HEK293T (cell line): ENCODE data around the gene ATAD1.
"Not testable (repeated sequence)": the region's sequence is repeated elsewhere in the genome, so short reads cannot be mapped to it uniquely, and the experiment has no call there.

Experiments used
- CTCF ChIA-PET: fragments of 350-600 bp; formaldehyde crosslinking; extraction: SDS; loops from one replicate; lab custom pipeline; 2021; ENCODE audit warnings: antibody characterized with exemption, inconsistent platforms; lab: Yijun Ruan, JAX
- POLR2A ChIA-PET: fragments of 350-600 bp; formaldehyde crosslinking; extraction: SDS; loops from one replicate; lab custom pipeline; 2020; ENCODE audit warnings: antibody characterized with exemption, inconsistent platforms; lab: Yijun Ruan, JAX
- DNase-seq: peaks from one replicate; pipeline ENCODE4 v3.0.0; 2012; ENCODE audit warnings: mixed read lengths; ENCODE audit errors: extremely low spot score
- ARNT ChIP-seq: fragments of 450-650 bp; IDR thresholded peaks from 2 replicates; pipeline ENCODE4 v1.6.1; 2017; ENCODE audit warnings: mild to moderate bottlenecking
- BHLHE40 ChIP-seq: fragments of 450-650 bp; IDR thresholded peaks from 2 replicates; pipeline ENCODE4 v1.6.1; 2016; ENCODE audit warnings: mild to moderate bottlenecking, moderate library complexity, borderline replicate concordance
- CTBP1 ChIP-seq: fragments of 450-650 bp; IDR thresholded peaks from 2 replicates; pipeline ENCODE4 v1.6.1; 2016; ENCODE audit warnings: borderline replicate concordance
- ELF4 ChIP-seq: fragments of 450-650 bp; IDR thresholded peaks from 2 replicates; pipeline ENCODE4 v1.6.1; 2017; ENCODE audit warnings: antibody characterized with exemption
- FOXA1 ChIP-seq: fragments of 450-650 bp; IDR thresholded peaks from 2 replicates; pipeline ENCODE4 v1.6.1; 2016; ENCODE audit warnings: mild to moderate bottlenecking
- FOXK2 ChIP-seq: fragments of 450-650 bp; IDR thresholded peaks from 2 replicates; pipeline ENCODE4 v1.6.1; 2016; ENCODE audit warnings: mild to moderate bottlenecking
- FOXM1 ChIP-seq: fragments of 450-650 bp; IDR thresholded peaks from 2 replicates; pipeline ENCODE4 v1.6.1; 2017; ENCODE audit warnings: mild to moderate bottlenecking, borderline replicate concordance
- HDGF ChIP-seq: fragments of 450-650 bp; IDR thresholded peaks from 2 replicates; pipeline ENCODE4 v1.6.1; 2017; ENCODE audit warnings: antibody characterized with exemption, borderline replicate concordance
- L3MBTL2 ChIP-seq: fragments of 450-650 bp; conservative IDR thresholded peaks from 2 replicates; pipeline ENCODE4 v1.6.1; 2016; ENCODE audit warnings: mild to moderate bottlenecking
- LEF1 ChIP-seq: fragments of 450-650 bp; IDR thresholded peaks from 2 replicates; pipeline ENCODE4 v1.6.1; 2017; ENCODE audit warnings: mild to moderate bottlenecking, borderline replicate concordance
- NFRKB ChIP-seq: fragments of 450-650 bp; IDR thresholded peaks from 2 replicates; pipeline ENCODE4 v1.6.1; 2016; ENCODE audit warnings: mild to moderate bottlenecking, moderate library complexity
- SP1 ChIP-seq: fragments of 450-650 bp; IDR thresholded peaks from 2 replicates; pipeline ENCODE4 v1.6.1; 2017
- SUZ12 ChIP-seq: fragments of 450-650 bp; IDR thresholded peaks from 2 replicates; pipeline ENCODE4 v1.6.1; 2016; ENCODE audit warnings: mild to moderate bottlenecking
- TARDBP ChIP-seq: fragments of 450-650 bp; IDR thresholded peaks from 2 replicates; pipeline ENCODE4 v1.6.1; 2016
- ZNF384 ChIP-seq: fragments of 450-650 bp; IDR thresholded peaks from 2 replicates; pipeline ENCODE4 v1.6.1; 2016
- TF ChIP-seq, protein P1 (sequence below): fragments of 450-650 bp; IDR thresholded peaks from 2 replicates; pipeline ENCODE4 v1.6.1; 2016

ATAD1 gene, protein sequence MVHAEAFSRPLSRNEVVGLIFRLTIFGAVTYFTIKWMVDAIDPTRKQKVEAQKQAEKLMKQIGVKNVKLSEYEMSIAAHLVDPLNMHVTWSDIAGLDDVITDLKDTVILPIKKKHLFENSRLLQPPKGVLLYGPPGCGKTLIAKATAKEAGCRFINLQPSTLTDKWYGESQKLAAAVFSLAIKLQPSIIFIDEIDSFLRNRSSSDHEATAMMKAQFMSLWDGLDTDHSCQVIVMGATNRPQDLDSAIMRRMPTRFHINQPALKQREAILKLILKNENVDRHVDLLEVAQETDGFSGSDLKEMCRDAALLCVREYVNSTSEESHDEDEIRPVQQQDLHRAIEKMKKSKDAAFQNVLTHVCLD

DNA sequence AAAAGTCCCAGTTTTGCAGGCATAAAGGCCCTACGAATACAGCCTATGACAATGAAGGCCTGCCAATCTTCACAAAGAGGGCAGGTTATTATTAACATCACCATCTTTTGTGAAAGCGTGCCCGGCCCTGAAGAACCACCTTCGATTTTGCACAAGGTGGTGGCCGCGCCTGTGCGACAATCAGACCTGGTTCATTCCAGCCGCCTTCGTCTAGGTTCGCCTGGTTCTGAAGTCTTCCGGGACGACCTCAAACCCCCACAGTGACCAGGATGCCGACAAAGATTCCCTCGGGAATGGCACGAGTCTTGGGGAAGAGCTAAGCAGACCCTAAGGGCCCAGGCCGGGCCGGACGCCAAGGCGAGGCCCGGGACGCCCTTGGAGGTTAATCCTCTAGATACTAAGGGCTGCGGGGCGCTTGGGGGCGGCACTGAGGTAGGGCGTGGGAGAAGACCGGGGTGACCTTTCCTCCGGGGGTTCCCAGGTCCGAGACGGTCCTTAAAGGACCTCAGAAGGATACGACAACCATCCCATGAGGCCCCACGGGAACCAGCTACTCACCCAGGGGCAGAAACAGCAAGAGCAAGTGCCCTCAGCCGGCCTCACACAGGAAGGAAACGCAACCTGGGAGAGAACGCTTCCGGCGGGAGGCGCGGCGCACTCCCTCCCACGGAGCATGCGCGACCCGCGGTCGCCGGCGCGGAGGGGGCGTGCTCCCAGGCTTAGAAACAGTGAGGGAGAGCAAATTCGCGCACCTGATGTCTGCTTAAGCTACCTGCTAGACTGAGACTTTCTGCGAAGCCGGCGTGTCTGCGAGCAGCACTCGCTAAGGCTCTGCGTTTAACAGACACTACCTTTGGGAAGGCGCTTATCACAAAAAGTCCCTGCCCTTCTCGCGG lies at the start of gene ATAD1:
Gene ATAD1 (minus strand): TSS at position 618 of the 896 bp plus-strand sequence. CDS start 3,627 bp downstream, outside the sequence.
- TF ChIP-seq L3MBTL2 (peak; percentile 72), SP1 (no peak), CTBP1 (no peak)
- TF ChIP-seq, protein P1, sequence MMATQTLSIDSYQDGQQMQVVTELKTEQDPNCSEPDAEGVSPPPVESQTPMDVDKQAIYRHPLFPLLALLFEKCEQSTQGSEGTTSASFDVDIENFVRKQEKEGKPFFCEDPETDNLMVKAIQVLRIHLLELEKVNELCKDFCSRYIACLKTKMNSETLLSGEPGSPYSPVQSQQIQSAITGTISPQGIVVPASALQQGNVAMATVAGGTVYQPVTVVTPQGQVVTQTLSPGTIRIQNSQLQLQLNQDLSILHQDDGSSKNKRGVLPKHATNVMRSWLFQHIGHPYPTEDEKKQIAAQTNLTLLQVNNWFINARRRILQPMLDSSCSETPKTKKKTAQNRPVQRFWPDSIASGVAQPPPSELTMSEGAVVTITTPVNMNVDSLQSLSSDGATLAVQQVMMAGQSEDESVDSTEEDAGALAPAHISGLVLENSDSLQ = peak; percentile 56; the same call in 1 of the 2 replicates
- POLR2A ChIA-PET = interaction anchor here (0.5 to 2.4 kb wide), 21 partner anchors 11 to 569 kb away, joined by 3 to 25 read pairs (median 4); partner anchors contain the start of genes KLLN and PTEN
- CTCF ChIA-PET = interaction anchor here (0.6 to 1.0 kb wide), 2 partner anchors 114 to 572 kb away, joined by 3 read pairs; no protein-coding TSS in a partner anchor
- DNase-seq = peak; percentile 91

DNA sequence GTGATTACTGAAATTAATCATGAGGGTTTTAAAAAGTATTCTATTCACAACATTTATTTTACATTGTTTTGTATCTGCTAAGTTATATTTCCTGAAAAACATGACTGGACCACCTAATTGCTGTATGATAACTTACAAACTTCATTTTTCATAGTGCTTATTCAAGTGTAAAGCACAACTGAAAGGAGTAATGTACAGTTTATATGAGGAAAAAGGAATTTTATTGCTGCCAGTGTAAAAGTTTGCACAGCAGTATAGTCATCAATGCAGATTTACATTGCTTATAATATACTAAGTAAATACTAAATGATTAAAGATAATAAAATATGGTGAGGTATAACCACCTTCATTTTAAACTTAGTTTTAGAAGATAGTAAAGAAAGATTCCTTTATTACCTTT lies 49.4 kb upstream of the ATAD1 start:
- no peak for DNase-seq
- POLR2A ChIA-PET = no interaction called here
- no peak for TF ChIP-seq FOXM1
- no peak for TF ChIP-seq HDGF
- no peak for TF ChIP-seq SP1
- TF ChIP-seq TARDBP = no peak
- TF ChIP-seq ARNT = no peak
- TF ChIP-seq SUZ12 = no peak
- no peak for TF ChIP-seq BHLHE40
- TF ChIP-seq FOXA1 = no peak
- TF ChIP-seq LEF1 = no peak
- no peak for TF ChIP-seq L3MBTL2
- TF ChIP-seq ZNF384 = no peak
- TF ChIP-seq ELF4 = no peak
- TF ChIP-seq FOXK2 = no peak
- no peak for TF ChIP-seq CTBP1
- TF ChIP-seq, protein P1 = no peak
- no peak for TF ChIP-seq NFRKB
- CTCF ChIA-PET = no interaction called here

DNA sequence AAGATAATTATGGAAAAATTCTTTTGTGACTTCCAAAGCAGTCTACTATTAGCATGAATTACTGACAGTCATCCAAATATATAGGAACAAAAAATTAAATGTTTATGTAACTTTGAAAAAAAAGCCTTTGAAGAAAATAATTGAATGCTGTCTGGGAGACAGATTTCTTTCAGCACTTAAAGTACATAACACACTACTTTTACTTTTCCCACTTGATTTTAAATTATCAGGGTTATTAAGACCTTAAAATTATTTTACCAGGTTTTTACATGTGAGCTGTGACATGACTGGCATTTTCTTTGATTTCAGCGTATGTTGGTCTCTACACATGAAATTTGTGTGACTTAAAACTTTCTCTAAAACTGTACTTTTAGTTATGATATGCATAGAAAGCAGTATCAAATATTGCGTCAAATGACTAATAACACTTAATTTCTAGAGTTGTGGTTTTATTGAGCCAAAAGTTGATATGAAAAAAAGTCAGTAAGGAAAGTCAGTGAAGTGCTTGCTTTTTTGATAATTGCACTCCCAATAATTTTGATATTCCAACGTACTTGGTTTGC lies 48.5 kb upstream of the ATAD1 start:
- POLR2A ChIA-PET = no interaction called here
- CTCF ChIA-PET = no interaction called here

DNA sequence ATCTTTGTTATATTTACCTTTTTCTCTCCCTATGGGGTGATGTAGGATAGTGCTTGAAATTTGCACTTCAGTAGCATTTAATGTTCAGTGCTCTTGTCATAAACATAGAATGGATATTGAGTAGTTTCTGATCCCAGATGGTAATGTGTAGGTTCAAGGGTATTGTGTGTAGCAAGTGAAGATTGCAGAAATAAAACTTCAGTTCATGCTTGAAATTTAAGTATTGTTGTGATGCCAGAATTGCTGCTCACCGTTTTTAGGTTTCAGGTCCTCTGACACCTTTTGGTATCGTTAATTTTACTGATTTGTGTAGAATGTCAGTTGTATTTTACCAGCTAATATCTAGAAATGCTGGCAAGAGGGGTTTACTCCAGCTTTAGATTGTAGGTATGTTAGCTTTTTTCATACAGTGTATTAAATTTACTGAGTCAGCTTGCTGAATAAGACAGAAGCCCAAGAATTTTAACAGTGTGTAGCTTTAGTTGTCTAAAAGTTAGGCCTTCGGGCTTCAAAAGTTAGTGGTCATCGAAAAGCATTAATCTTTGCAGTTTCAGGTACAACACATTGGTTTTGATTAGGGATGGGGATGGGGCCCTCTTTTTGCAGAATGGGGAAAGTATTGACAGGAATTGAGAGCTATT lies 47.3 kb upstream of the ATAD1 start:
- TF ChIP-seq SP1 (no peak), SUZ12 (no peak), BHLHE40 (no peak), ZNF384 (no peak), FOXM1 (no peak), FOXA1 (no peak), TARDBP (no peak), L3MBTL2 (no peak)
- CTCF ChIA-PET = no interaction called here
- POLR2A ChIA-PET = interaction anchor here (1.5 to 1.8 kb wide), 3 partner anchors 10 to 263 kb away, joined by 3 to 4 read pairs (median 3); no protein-coding TSS in a partner anchor
- no peak for DNase-seq

More for the DNA sequence above, 48.5 kb upstream of the ATAD1 start:
- no peak for DNase-seq
- TF ChIP-seq L3MBTL2 = no peak

DNA sequence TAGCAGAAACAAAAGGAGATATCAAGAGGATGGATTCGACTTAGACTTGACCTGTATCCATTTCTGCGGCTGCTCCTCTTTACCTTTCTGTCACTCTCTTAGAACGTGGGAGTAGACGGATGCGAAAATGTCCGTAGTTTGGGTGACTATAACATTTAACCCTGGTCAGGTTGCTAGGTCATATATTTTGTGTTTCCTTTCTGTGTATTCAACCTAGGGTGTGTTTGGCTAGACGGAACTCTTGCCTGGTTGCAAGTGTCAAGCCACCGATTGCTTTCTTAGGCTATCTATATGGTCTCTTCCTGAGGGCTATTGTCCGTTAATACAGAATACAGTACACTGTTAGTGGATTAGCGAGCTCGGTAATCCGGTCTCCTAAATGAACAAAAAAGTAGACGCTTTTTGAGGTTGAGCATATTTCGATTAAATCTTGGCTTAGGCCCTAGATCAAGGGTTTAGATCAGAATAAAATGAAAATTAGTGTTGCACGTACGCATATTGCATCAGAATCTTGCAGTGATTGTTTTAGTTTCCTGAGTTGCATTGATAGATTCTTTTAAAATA lies 46.6 kb upstream of the ATAD1 start:
- no peak for DNase-seq
- no peak for TF ChIP-seq FOXA1
- TF ChIP-seq SUZ12 = no peak
- TF ChIP-seq TARDBP = no peak
- TF ChIP-seq ARNT = no peak
- no peak for TF ChIP-seq LEF1
- TF ChIP-seq SP1 = no peak
- TF ChIP-seq FOXM1 = no peak
- TF ChIP-seq, protein P1 = no peak
- TF ChIP-seq BHLHE40 = no peak
- ChIA-PET POLR2A (interaction anchor here (1.3 to 1.8 kb wide), 4 partner anchors 9 to 264 kb away, joined by 3 to 4 read pairs (median 4); no protein-coding TSS in a partner anchor), CTCF (no interaction called here)

DNA sequence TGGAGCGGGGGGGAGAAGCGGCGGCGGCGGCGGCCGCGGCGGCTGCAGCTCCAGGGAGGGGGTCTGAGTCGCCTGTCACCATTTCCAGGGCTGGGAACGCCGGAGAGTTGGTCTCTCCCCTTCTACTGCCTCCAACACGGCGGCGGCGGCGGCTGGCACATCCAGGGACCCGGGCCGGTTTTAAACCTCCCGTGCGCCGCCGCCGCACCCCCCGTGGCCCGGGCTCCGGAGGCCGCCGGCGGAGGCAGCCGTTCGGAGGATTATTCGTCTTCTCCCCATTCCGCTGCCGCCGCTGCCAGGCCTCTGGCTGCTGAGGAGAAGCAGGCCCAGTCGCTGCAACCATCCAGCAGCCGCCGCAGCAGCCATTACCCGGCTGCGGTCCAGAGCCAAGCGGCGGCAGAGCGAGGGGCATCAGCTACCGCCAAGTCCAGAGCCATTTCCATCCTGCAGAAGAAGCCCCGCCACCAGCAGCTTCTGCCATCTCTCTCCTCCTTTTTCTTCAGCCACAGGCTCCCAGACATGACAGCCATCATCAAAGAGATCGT lies 46.0 kb upstream of the ATAD1 start:
- DNase-seq, CTCF ChIA-PET: not testable (repeated sequence)
- POLR2A ChIA-PET = interaction anchor here (0.6 to 2.6 kb wide), 8 partner anchors 9 to 525 kb away, joined by 3 to 9 read pairs (median 3); no protein-coding TSS in a partner anchor
